Activated CD4-positive, alpha-beta T cell treated with anti-CD3 and anti-CD28 coated beads, Interleukin-2, amount 50 U/mL, for 48 hours (primary cell): Measurements from ENCODE around the gene NECTIN1.

Source experiments
- DNase-seq, 2 experiments: peaks; one replicate each; pipeline ENCODE4 v3.0.0-alpha.2; 2020

The NECTIN1 gene

DNA sequence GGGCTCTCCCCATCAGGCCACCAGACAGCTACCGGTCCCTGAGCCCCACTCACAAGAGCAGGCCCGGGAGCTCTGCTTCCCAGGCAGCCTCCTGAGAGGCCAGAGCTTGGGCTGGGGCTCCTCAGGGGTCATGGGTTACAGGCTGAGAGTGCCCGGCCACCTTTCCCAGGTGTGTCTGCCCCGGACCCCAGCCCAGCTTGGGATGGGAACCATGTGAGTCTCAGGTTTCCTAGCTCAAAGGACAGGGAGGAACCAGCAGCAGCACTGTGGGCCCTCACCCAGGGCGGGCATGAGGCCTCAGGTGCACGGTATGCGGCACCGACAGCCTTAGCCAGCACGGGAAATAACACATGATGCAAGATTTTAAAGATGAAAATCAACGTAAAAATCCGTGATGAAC lies 90.1 kb downstream of the NECTIN1 start:
- DNase-seq = no peak

GRCh38 chr11:119637481-119637880 lies 91.5 kb downstream of the NECTIN1 start:
- no peak for DNase-seq

- no peak for DNase-seq
These were observed 93.2 kb downstream of the NECTIN1 start for GRCh38 chr11:119635776-119636175.

DNA sequence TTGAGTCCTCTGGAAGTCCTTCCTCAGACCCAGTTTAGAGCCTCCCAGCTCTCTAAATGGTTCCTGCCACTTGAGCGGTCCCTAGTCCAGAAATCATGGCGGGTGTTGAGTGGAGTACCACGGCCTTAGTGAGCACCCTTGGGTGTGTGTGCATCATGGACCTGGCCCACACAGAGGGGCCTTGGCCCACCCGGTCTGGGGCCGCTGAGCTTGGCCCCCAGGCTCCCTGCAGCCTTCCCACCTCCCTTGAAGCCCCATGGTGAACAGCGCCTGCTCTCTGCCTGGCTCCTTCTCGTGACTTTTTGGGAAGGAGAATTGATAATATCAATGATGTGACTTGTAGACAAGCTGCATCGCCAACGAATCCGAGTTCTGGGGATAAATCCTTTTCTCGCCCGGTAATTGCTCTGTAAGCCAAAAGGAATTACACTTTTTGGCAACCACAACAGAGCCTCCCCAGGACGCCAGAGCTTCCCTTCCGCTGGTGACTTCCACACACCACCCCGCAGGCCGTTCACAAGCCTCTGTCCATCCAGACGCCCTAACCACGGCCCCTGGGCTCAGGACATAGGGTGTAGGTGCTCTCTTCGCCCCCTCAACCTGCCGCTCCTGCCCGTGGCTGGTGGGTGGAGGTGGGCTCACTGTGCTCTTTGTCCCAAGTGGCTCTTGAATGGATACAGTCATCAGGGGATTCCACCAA lies 93.8 kb downstream of the NECTIN1 start:
- DNase-seq = no peak

GRCh38 chr11:119634301-119634700 lies 94.7 kb downstream of the NECTIN1 start:
- DNase-seq = no peak

DNA sequence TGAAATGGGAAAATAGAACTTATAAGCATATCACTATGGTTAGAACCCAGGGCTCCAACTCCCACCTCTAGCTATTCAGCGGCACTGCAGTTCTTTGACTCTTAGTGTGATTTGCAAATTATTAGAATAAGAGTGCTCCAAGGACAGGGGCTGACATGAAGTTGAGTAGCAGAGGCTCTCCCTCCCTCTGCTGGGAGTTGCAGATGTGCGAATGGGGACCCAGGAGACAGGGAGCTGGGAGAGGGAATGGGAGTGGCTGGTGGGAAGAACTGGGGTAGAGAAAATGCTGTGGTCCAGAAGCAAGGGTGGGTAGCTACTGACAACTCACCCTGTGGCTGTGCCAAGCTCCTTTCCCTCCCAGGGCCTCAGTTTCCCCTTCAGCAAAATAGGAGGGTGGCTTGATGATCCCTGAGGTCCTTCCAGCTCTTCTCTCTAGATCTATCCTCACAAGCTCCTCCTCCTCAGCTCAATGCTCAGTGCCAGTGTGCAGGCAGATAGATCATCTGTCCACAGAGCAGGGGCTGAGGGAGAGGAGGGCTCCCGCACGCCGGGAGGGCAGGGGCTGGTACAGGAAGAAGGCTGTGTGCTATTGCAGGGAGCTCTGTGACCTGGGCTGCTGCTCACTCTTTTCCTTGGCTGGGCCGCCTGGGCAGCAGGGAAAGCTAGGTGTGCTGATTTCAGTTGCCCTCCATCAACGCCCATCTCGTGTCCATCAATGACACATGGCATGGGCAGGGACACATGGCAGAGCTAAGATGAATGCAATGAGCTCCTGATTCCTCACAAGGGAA lies 99.0 kb downstream of the NECTIN1 start:
- no peak for DNase-seq

GRCh38 chr11:119629085-119629484 lies 99.9 kb downstream of the NECTIN1 start:
- no peak for DNase-seq

- DNase-seq = no peak
These were observed 101.7 kb downstream of the NECTIN1 start for GRCh38 chr11:119627286-119627685.

GRCh38 chr11:119626871-119627270 lies 102.1 kb downstream of the NECTIN1 start:
- DNase-seq = no peak

DNA sequence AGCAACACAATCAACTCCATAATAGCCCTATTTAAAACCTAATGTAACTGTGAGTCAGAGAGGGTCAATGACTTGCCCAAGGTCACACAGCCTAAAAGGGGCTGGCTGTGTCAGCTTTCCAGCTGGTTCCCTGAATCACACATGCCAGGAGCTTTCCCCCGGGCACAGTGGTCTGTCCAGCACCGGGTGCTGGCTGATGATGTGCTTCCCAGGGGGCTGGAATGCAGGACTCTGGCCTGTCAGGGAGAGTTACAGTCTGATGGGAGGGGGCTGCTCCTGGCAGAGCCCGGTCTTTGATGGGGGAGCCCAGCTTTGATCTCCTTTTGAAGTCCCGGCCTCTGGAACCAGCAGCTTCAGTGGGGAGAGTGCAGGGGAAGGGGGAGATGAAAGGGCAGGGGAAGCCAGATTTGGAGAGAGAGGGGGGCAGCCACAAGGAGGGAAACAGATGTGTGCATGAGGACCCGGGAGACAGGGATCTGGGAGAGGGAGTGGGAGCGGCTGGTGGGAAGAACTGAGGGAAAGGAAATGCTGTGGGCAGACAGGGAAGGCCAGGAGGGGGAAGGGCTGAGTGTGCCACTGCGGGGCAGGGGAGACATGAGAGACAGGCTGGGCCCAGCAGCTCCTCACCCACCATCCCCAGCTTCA lies 102.7 kb downstream of the NECTIN1 start:
- no peak for DNase-seq

DNA sequence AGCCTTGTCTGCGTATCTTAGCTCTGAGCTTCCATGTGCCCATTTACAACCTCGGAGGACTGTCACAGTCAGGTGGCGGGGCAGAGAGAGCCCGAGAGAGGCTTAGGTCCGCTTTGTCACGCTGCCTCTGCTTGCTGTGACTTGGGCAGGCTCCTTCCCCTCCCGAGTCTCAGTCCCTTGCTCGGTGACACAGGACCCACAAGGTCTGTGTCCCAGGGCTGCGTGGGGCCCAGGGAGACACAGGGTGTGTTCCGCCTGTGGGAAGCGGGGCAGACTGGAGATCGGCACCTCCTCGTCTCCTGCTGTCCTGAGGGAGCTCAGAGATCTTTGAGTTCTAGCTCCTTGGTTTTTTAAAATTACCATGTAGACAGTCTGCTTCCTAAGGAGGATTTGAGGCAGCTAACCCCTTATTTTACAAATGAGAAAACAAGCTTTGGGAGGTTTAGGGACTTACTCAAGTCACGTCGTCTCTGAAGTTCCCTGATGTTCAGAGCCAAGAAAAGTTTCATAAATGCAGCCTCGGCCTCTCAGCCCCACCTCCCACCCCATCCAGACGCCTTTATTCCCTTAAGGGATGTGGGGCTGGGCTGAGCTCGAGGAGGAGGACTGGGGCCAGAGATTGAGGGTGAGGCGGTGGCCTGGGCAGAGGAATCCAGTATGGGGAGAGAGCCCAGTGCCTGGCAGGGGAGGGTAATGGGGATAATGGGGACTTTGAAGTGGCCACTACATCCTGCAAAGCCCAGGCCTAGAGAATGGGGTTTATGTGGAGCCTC lies 103.6 kb downstream of the NECTIN1 start:
- DNase-seq = no peak

DNA sequence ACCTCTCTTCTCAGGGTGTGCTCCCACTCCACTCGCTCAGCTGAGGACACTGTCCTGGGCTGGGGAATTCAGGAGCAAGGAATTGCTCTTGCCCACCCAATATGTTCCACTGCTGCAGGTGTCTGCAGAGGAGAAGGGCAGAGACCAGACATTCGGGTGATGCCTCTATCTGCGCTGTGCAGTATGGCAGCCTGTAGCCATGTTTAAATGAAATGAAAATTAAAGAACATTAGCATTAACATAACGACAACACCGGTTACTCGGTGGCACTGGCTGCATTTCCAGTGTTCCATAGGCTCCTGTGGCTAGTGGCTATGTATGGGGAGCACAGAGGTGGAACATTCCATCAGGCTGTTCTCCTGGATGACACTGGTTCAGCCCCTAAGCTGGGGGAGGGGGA lies 104.4 kb downstream of the NECTIN1 start:
- no peak for DNase-seq

- DNase-seq = no peak
These were observed 104.8 kb downstream of the NECTIN1 start for GRCh38 chr11:119624102-119624615.

- DNase-seq = no peak
These were observed 105.3 kb downstream of the NECTIN1 start for GRCh38 chr11:119623682-119624081.

DNA sequence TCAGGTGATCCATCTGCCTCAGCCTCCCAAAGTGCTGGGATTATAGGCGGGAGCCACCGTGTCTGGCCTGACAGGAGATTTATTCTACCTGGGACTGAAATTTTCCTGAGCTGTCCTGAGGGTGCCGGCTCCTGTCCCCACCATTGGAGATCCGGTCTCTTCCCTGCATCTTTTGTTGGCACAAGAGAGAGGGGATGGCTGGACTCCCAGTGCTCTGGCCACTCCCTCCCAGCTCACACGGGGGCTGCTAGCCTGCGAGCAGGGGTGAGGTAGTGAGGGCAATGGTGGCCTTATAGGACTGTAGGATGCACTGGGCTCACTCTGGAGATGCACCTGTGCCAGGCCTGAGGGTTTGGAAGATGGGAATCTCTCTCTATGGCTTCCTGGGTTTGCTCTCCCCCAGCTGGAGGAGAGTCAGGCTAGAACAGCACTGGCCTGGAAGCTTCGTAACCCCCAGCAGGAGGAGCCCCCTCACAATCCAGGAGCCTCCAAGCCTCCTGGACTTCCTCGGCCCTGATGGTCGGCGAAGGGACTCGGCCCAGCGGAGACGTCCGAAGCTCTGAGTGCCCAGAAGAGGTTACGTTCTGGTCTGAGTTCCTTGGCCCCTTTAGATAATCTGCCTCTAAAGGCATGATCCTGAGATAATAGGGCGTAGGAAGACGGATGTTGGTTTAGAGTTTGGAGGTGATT lies 106.4 kb downstream of the NECTIN1 start:
- no peak for DNase-seq

DNA sequence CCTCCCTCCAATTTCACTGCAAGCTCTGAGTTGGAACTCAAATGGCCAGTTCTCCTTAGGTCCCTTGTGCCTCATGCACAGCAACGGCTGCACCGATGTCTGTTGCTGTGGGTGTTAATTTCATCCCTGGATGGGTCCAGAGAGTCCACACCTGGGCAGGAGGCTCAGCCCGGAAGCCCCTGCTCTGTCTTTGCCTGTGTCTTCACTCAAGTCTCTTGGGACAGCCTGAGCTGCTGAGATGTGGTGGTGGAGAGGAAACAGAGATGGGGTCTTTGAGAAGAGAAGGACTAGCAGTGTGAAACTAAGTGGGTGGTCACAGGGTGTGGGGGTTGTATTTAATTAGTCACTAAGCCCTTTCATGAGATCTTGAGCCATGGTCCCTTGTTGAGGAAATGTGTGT lies 109.3 kb downstream of the NECTIN1 start:
- no peak for DNase-seq

DNA sequence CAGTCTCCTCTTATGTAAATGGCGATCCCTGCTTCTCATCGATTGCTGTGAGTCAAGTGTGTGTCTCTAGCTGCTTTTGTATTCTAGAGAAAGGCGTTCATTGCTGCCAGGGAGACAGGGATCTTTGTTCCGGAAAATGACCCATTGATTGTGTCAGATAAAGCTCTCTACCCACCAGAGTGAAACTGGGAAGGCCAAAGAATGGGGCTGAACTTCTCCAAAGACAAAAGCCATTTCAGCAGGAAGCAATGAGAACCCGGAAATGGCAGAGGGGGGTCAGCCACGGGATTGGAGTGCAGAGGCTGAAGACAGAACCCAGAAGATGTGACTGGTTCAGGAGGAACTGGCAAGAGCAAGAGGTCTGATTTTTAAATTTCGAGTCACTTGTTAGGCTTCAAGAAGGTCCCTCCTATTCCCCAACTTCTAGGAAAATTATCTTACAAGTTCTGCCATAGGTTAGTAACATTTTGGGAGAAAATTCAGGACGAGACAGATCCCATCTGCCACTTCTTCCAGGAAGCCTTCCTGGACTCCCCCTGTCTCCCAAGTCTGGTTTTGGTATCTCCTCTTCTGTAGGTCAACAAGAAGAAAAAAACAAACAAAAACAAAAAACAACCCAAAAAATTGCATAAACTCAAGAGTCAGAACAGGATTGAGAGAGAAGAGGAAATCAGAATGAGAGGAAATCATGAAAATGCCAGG lies 110.6 kb downstream of the NECTIN1 start:
- no peak for DNase-seq

DNA sequence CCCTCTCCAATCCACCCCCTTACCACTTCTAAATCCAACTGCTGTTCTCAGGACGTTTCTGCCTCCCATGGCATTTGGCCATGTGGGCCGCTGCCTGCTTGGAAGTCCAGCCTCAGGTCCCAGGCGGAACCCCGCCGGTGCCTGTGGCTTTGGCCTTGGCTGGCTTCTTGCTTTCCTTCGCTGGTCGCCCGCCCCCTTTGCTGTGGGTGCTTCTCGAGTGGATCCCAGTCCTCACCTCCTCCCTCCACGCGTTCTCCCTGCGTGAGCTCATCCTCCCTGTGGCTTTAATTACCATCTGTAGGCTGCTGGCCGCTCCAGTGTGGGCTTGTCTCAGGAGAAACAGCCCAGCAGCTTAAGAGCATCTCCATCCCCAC lies 111.7 kb downstream of the NECTIN1 start:
- no peak for DNase-seq

- no peak for DNase-seq
These were observed 112.2 kb downstream of the NECTIN1 start for GRCh38 chr11:119616586-119617339.

GRCh38 chr11:119615882-119616196 lies 113.2 kb downstream of the NECTIN1 start:
- DNase-seq = no peak
